ENCODE data around the gene GGCT. TPM values are rescaled to one million over a fixed set of nuclear protein-coding genes. Genes with fewer than 3 reads are reported as not detected.

GGCT gene
- total RNA-seq, 4 donors from 2014 or later = 3.6 to 21.3 (median 16.5) TPM

DNA sequence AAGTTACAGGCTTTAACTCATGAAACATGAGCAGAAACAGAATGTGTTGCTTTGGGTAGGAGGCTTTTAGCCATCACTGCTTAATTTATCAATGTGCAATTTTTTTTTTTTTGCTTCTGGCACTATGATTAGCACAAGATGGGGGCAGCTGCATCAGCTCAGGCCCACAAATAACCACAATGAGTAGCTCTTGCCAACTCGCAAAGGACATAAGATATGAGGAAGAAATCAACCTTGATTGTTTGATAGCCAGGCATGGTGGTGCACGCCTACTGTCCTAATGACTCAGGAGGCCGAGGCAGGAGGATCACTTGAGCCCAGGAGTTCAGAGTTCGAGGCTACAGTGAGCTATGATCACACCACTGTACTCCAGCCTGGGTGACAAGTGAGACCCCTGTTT lies 38.4 kb downstream of the GGCT start:
- TF ChIP-seq, protein P1, sequence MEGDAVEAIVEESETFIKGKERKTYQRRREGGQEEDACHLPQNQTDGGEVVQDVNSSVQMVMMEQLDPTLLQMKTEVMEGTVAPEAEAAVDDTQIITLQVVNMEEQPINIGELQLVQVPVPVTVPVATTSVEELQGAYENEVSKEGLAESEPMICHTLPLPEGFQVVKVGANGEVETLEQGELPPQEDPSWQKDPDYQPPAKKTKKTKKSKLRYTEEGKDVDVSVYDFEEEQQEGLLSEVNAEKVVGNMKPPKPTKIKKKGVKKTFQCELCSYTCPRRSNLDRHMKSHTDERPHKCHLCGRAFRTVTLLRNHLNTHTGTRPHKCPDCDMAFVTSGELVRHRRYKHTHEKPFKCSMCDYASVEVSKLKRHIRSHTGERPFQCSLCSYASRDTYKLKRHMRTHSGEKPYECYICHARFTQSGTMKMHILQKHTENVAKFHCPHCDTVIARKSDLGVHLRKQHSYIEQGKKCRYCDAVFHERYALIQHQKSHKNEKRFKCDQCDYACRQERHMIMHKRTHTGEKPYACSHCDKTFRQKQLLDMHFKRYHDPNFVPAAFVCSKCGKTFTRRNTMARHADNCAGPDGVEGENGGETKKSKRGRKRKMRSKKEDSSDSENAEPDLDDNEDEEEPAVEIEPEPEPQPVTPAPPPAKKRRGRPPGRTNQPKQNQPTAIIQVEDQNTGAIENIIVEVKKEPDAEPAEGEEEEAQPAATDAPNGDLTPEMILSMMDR (IDR thresholded peaks at IDR 0.05) = no peak
- TF ChIP-seq EP300 (IDR thresholded peaks at IDR 0.05; ENCODE audit: low read depth) = no peak
- TF ChIP-seq POLR2AphosphoS5 (IDR thresholded peaks at IDR 0.05) = no peak
- TF ChIP-seq POLR2A (IDR thresholded peaks at IDR 0.05) = no peak
- Histone ChIP-seq H3K4me1 (peaks cover 20 to 62% (median 43%) of the 10 kb centered on the region in 4 donors), H3K4me3 (no peak overlapping the region), H3K27ac (peak overlapping the region; percentile 51 to 66 (median 58)), H3K36me3 (no peaks in the 10 kb centered on the region), H3K27me3 (no peaks in the 10 kb centered on the region), H3K9me3 (no peaks in the 10 kb centered on the region)
- 67 to 71% methylated on average over 1 to 4 of the region's 4 CpGs for WGBS, 2 donors (ENCODE audit: low coverage in 1 of 2)
- DNase-seq = no peak
- in situ Hi-C loops (cut with MboI; ENCODE audit: low pct_ligation_motif_present in 1 of 4, low pct_unique_long_range_greater_than_20kb in 1 of 4, low sequenced_read_pairs in 3 of 4) (loop anchor here in 1 of 4 donors (25.0 kb wide), 1 partner anchor 179 kb away; the partner anchor contains the start of gene ZNRF2), intact Hi-C loops (cut with DNase I; ENCODE audit: low total_unique reads) (no loop called here)

DNA sequence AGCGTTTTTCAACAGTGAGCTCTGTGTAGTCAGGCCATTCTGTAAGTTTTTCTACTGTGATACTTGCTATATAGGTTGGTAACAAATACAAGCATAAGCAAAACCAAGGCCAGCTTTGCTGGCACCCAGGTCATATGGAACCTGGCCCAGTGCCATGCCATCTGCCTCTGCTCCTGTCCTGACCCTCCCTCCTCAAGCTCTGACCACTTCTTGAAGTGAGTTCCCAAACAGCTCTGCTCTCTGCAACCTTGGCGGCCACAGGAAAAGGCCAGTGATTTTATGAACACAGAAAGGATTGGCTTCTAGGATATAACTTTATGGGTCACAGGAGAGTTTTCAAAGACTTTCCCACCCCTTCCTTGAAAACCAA lies 38.8 kb downstream of the GGCT start:
- H3K4me1 ChIP-seq = peaks cover 16 to 62% (median 40%) of the 10 kb centered on the region in 4 donors
- in situ Hi-C loops (cut with MboI; ENCODE audit: low pct_ligation_motif_present in 1 of 4, low pct_unique_long_range_greater_than_20kb in 1 of 4, low sequenced_read_pairs in 3 of 4) (loop anchor here in 1 of 4 donors (25.0 kb wide), 1 partner anchor 178 kb away; the partner anchor contains the start of gene ZNRF2), intact Hi-C loops (cut with DNase I; ENCODE audit: low total_unique reads) (no loop called here)
- peak; percentile 27 for DNase-seq
- TF ChIP-seq EP300 (IDR thresholded peaks at IDR 0.05; ENCODE audit: low read depth) (no peak), POLR2AphosphoS5 (IDR thresholded peaks at IDR 0.05) (no peak), POLR2A (IDR thresholded peaks at IDR 0.05) (no peak)
- TF ChIP-seq, protein P1 (IDR thresholded peaks at IDR 0.05) = no peak
- H3K27ac ChIP-seq = peak overlapping the region; percentile 51 to 66 (median 58)
- WGBS, 2 donors (ENCODE audit: low coverage in 1 of 2) = 47 to 71% methylated on average over 1 to 2 of the region's 2 CpGs
- H3K9me3 ChIP-seq = no peaks in the 10 kb centered on the region
- H3K36me3 ChIP-seq = no peaks in the 10 kb centered on the region
- H3K4me3 ChIP-seq = no peak overlapping the region
- H3K27me3 ChIP-seq = no peaks in the 10 kb centered on the region

DNA sequence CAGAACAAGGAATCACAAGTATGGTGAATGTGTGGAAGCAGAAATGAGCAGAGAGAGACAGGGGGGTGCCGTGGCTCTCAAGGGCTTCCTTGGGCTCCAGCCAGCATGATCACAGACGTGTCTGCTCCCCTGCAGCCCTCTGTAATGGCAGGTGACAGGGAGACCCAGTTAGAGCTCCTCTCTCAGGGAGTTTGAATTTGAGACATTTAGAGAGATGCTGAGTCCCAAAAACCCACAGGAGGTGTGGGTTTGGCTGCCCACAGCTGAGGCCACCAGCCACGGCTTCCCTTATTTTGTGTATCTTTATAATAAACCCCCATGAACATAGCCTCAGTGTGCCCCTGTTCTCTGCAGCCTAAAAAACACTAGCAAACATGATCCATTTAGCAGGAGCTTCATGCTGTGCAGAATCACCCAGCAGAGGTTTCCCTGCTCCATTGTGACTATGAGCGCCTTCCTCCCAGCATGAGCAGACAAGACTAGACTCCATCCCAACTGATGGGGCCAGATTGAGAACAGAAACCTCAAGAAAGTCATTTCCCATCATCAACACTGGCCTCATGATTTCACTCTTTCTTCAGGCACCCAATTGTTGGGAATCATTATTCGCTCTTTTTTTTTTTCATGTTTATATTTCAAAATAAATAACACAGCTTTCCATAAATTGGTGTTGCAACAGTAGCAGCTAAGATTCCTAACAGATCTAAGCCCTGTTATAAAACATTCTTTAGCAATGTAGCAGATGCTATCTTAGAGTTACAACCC lies 39.4 kb downstream of the GGCT start:
- no peak for DNase-seq
- Histone ChIP-seq H3K27me3 (no peaks in the 10 kb centered on the region), H3K4me3 (no peak overlapping the region), H3K27ac (peak overlapping the region; percentile 51 to 66 (median 58)), H3K9me3 (no peaks in the 10 kb centered on the region), H3K4me1 (peaks cover 13 to 63% (median 41%) of the 10 kb centered on the region in 4 donors), H3K36me3 (no peaks in the 10 kb centered on the region)
- in situ Hi-C loops (cut with MboI; ENCODE audit: low pct_ligation_motif_present in 1 of 4, low pct_unique_long_range_greater_than_20kb in 1 of 4, low sequenced_read_pairs in 3 of 4) (loop anchor here in 1 of 4 donors (25.0 kb wide), 1 partner anchor 178 kb away; the partner anchor contains the start of gene ZNRF2), intact Hi-C loops (cut with DNase I; ENCODE audit: low total_unique reads) (no loop called here)
- TF ChIP-seq EP300 (IDR thresholded peaks at IDR 0.05; ENCODE audit: low read depth) (peak; percentile 47), POLR2AphosphoS5 (IDR thresholded peaks at IDR 0.05) (peak; percentile 30 to 69 (median 56)), POLR2A (IDR thresholded peaks at IDR 0.05) (no peak)
- TF ChIP-seq, protein P1 (IDR thresholded peaks at IDR 0.05) = no peak
- WGBS, 2 donors (ENCODE audit: low coverage in 1 of 2) = 73 to 80% methylated on average over 1 to 5 of the region's 5 CpGs

DNA sequence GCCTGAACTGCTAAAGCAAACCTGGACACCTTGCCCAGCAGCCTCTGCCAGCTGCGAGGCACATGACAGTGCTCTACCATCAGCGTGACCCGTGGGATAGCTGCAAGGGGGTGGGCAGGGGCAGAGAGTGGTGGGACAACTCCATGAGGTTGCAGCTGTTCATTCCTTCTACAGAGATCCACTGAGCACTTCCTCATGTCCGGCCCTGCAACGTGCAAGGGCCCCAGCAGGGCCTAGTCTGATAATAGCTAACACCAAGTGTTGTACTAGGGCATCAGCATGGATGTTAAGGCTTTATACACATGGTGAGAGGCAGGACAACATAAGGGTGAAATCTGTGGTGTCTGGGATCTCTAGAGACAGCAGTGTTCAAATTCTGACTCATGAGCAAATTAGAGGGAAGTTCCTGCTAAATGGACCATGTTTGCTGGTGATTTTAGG lies 40.4 kb downstream of the GGCT start:
- Histone ChIP-seq H3K27me3 (no peaks in the 10 kb centered on the region), H3K4me3 (no peak overlapping the region), H3K36me3 (no peaks in the 10 kb centered on the region), H3K4me1 (peaks cover 8 to 63% (median 40%) of the 10 kb centered on the region in 4 donors), H3K9me3 (no peaks in the 10 kb centered on the region), H3K27ac (peak overlapping the region in 1 of 4 donors; percentile 18)
- TF ChIP-seq POLR2A (IDR thresholded peaks at IDR 0.05) = no peak
- no peak for TF ChIP-seq POLR2AphosphoS5 (IDR thresholded peaks at IDR 0.05)
- TF ChIP-seq, protein P1 (IDR thresholded peaks at IDR 0.05) = no peak
- TF ChIP-seq EP300 (IDR thresholded peaks at IDR 0.05; ENCODE audit: low read depth) = no peak
- no peak for DNase-seq
- in situ Hi-C loops (cut with MboI; ENCODE audit: low pct_ligation_motif_present in 1 of 4, low pct_unique_long_range_greater_than_20kb in 1 of 4, low sequenced_read_pairs in 3 of 4) = loop anchor here in 1 of 4 donors (25.0 kb wide), 1 partner anchor 177 kb away; the partner anchor contains the start of gene ZNRF2
- intact Hi-C loops (cut with DNase I; ENCODE audit: low total_unique reads) = no loop called here
- 58% methylated on average over 5 of the region's 5 CpGs; no CpG with 5 or more reads in 1 of the 2 donors for WGBS, 2 donors (ENCODE audit: low coverage in 1 of 2)
